ENCODE data around the gene TMEM150B. TPM values are rescaled to one million over a fixed set of nuclear protein-coding genes. Genes with fewer than 3 reads are reported as not detected.
A peak's percentile ranks its signal among the peaks of the same experiment; 100 is the strongest.

TMEM150B gene
- polyA plus RNA-seq, 2 donors = 0.12 TPM; not detected in 1

- H3K9me3 ChIP-seq (ENCODE audit: control insufficient read depth in 2 of 2, insufficient read depth in 1 of 2, low read depth in 1 of 2, low read length in 1 of 2) = peaks cover 0 to 5% of the 10 kb centered on the region in 2 donors
- WGBS, 2 donors = 20% methylated on average over 12 to 13 of the region's 13 CpGs
- H3K27ac ChIP-seq (ENCODE audit: low read depth in 2 of 2, low read length in 1 of 2) = peak overlapping the region in 1 of 2 donors; percentile 68
- peaks cover 3 to 11% of the 10 kb centered on the region in 2 donors for H3K4me1 ChIP-seq (ENCODE audit: control insufficient read depth in 2 of 2, insufficient read depth in 2 of 2, low read length in 1 of 2)
- H3K36me3 ChIP-seq (ENCODE audit: control insufficient read depth in 2 of 2, insufficient read depth in 2 of 2, low read length in 1 of 2) = no peaks in the 10 kb centered on the region
- no peak overlapping the region for H3K4me3 ChIP-seq (ENCODE audit: low read depth in 1 of 2, low read length in 2 of 2)
- H3K27me3 ChIP-seq (ENCODE audit: control insufficient read depth in 1 of 2, insufficient read depth in 2 of 2, low read length in 2 of 2) = peaks cover 0 to 15% of the 10 kb centered on the region in 2 donors
These were observed 30.2 kb upstream of the TMEM150B start for GRCh38 chr19:55355213-55355821.

- Histone ChIP-seq H3K4me1 (ENCODE audit: control insufficient read depth in 2 of 2, insufficient read depth in 2 of 2, low read length in 1 of 2) (peaks cover 3 to 11% of the 10 kb centered on the region in 2 donors), H3K36me3 (ENCODE audit: control insufficient read depth in 2 of 2, insufficient read depth in 2 of 2, low read length in 1 of 2) (no peaks in the 10 kb centered on the region), H3K27me3 (ENCODE audit: control insufficient read depth in 1 of 2, insufficient read depth in 2 of 2, low read length in 2 of 2) (peaks cover 0 to 15% of the 10 kb centered on the region in 2 donors), H3K4me3 (ENCODE audit: low read depth in 1 of 2, low read length in 2 of 2) (peak within 1 kb of the TSS; percentile 35 to 46), H3K9me3 (ENCODE audit: control insufficient read depth in 2 of 2, insufficient read depth in 1 of 2, low read depth in 1 of 2, low read length in 1 of 2) (peaks cover 0 to 5% of the 10 kb centered on the region in 2 donors), H3K27ac (ENCODE audit: low read depth in 2 of 2, low read length in 1 of 2) (peak within 1 kb of the TSS in 1 of 2 donors; percentile 68)
- WGBS, 2 donors = 2 to 3% methylated on average over 38 to 40 of the region's 43 CpGs
These were observed 29.6 kb upstream of the TMEM150B start, which contains the start of gene COX6B2 for GRCh38 chr19:55354698-55355212. Gene COX6B2 (minus strand): TSS chr19:55354719. CDS start chr19:55354521, 198 bp downstream.

- Histone ChIP-seq H3K27ac (ENCODE audit: low read depth in 2 of 2, low read length in 1 of 2) (no peak overlapping the region), H3K9me3 (ENCODE audit: control insufficient read depth in 2 of 2, insufficient read depth in 1 of 2, low read depth in 1 of 2, low read length in 1 of 2) (peaks cover 0 to 5% of the 10 kb centered on the region in 2 donors), H3K4me1 (ENCODE audit: control insufficient read depth in 2 of 2, insufficient read depth in 2 of 2, low read length in 1 of 2) (peaks cover 3 to 11% of the 10 kb centered on the region in 2 donors), H3K4me3 (ENCODE audit: low read depth in 1 of 2, low read length in 2 of 2) (peak overlapping the region; percentile 35 to 46), H3K36me3 (ENCODE audit: control insufficient read depth in 2 of 2, insufficient read depth in 2 of 2, low read length in 1 of 2) (no peaks in the 10 kb centered on the region), H3K27me3 (ENCODE audit: control insufficient read depth in 1 of 2, insufficient read depth in 2 of 2, low read length in 2 of 2) (peaks cover 0 to 13% of the 10 kb centered on the region in 2 donors)
- WGBS, 2 donors = 1 to 2% methylated on average over 62 to 72 of the region's 72 CpGs
These were observed 28.9 kb upstream of the TMEM150B start for GRCh38 chr19:55353803-55354697.

GRCh38 chr19:55353356-55353802 is 28.2 kb upstream of the TMEM150B start:
- no peak overlapping the region for H3K27ac ChIP-seq (ENCODE audit: low read depth in 2 of 2, low read length in 1 of 2)
- H3K36me3 ChIP-seq (ENCODE audit: control insufficient read depth in 2 of 2, insufficient read depth in 2 of 2, low read length in 1 of 2) = no peaks in the 10 kb centered on the region
- H3K27me3 ChIP-seq (ENCODE audit: control insufficient read depth in 1 of 2, insufficient read depth in 2 of 2, low read length in 2 of 2) = peaks cover 0 to 13% of the 10 kb centered on the region in 2 donors
- peaks cover 0 to 5% of the 10 kb centered on the region in 2 donors for H3K9me3 ChIP-seq (ENCODE audit: control insufficient read depth in 2 of 2, insufficient read depth in 1 of 2, low read depth in 1 of 2, low read length in 1 of 2)
- peak overlapping the region; percentile 35 to 46 for H3K4me3 ChIP-seq (ENCODE audit: low read depth in 1 of 2, low read length in 2 of 2)
- WGBS, 2 donors = 4% methylated on average over 24 of the region's 24 CpGs
- H3K4me1 ChIP-seq (ENCODE audit: control insufficient read depth in 2 of 2, insufficient read depth in 2 of 2, low read length in 1 of 2) = peaks cover 3 to 11% of the 10 kb centered on the region in 2 donors

GRCh38 chr19:55352549-55353145 is 27.5 kb upstream of the TMEM150B start:
- WGBS, 2 donors = 52 to 56% methylated on average over 25 of the region's 25 CpGs
- peaks cover 0 to 5% of the 10 kb centered on the region in 2 donors for H3K9me3 ChIP-seq (ENCODE audit: control insufficient read depth in 2 of 2, insufficient read depth in 1 of 2, low read depth in 1 of 2, low read length in 1 of 2)
- H3K27ac ChIP-seq (ENCODE audit: low read depth in 2 of 2, low read length in 1 of 2) = no peak overlapping the region
- no peak overlapping the region for H3K4me3 ChIP-seq (ENCODE audit: low read depth in 1 of 2, low read length in 2 of 2)
- peaks cover 3 to 11% of the 10 kb centered on the region in 2 donors for H3K4me1 ChIP-seq (ENCODE audit: control insufficient read depth in 2 of 2, insufficient read depth in 2 of 2, low read length in 1 of 2)
- H3K36me3 ChIP-seq (ENCODE audit: control insufficient read depth in 2 of 2, insufficient read depth in 2 of 2, low read length in 1 of 2) = no peaks in the 10 kb centered on the region
- H3K27me3 ChIP-seq (ENCODE audit: control insufficient read depth in 1 of 2, insufficient read depth in 2 of 2, low read length in 2 of 2) = peaks cover 0 to 13% of the 10 kb centered on the region in 2 donors

- peaks cover 0 to 13% of the 10 kb centered on the region in 2 donors for H3K27me3 ChIP-seq (ENCODE audit: control insufficient read depth in 1 of 2, insufficient read depth in 2 of 2, low read length in 2 of 2)
- H3K36me3 ChIP-seq (ENCODE audit: control insufficient read depth in 2 of 2, insufficient read depth in 2 of 2, low read length in 1 of 2) = no peaks in the 10 kb centered on the region
- H3K4me3 ChIP-seq (ENCODE audit: low read depth in 1 of 2, low read length in 2 of 2) = no peak overlapping the region
- 61 to 65% methylated on average over 6 of the region's 6 CpGs for WGBS, 2 donors
- H3K27ac ChIP-seq (ENCODE audit: low read depth in 2 of 2, low read length in 1 of 2) = no peak overlapping the region
- H3K4me1 ChIP-seq (ENCODE audit: control insufficient read depth in 2 of 2, insufficient read depth in 2 of 2, low read length in 1 of 2) = peaks cover 3 to 11% of the 10 kb centered on the region in 2 donors
- H3K9me3 ChIP-seq (ENCODE audit: control insufficient read depth in 2 of 2, insufficient read depth in 1 of 2, low read depth in 1 of 2, low read length in 1 of 2) = peaks cover 0 to 5% of the 10 kb centered on the region in 2 donors
These were observed 26.9 kb upstream of the TMEM150B start for GRCh38 chr19:55352040-55352439.

GRCh38 chr19:55350620-55351315 is 25.6 kb upstream of the TMEM150B start:
- H3K4me3 ChIP-seq (ENCODE audit: low read depth in 1 of 2, low read length in 2 of 2) = no peak overlapping the region
- peaks cover 0 to 13% of the 10 kb centered on the region in 2 donors for H3K27me3 ChIP-seq (ENCODE audit: control insufficient read depth in 1 of 2, insufficient read depth in 2 of 2, low read length in 2 of 2)
- peaks cover 0 to 3% of the 10 kb centered on the region in 2 donors for H3K36me3 ChIP-seq (ENCODE audit: control insufficient read depth in 2 of 2, insufficient read depth in 2 of 2, low read length in 1 of 2)
- H3K4me1 ChIP-seq (ENCODE audit: control insufficient read depth in 2 of 2, insufficient read depth in 2 of 2, low read length in 1 of 2) = peaks cover 3 to 11% of the 10 kb centered on the region in 2 donors
- no peak overlapping the region for H3K27ac ChIP-seq (ENCODE audit: low read depth in 2 of 2, low read length in 1 of 2)
- H3K9me3 ChIP-seq (ENCODE audit: control insufficient read depth in 2 of 2, insufficient read depth in 1 of 2, low read depth in 1 of 2, low read length in 1 of 2) = peaks cover 0 to 5% of the 10 kb centered on the region in 2 donors
- 64 to 73% methylated on average over 11 of the region's 11 CpGs for WGBS, 2 donors

GRCh38 chr19:55348317-55349034 is 23.3 kb upstream of the TMEM150B start:
- WGBS, 2 donors = 75 to 76% methylated on average over 22 of the region's 22 CpGs
- Histone ChIP-seq H3K27ac (ENCODE audit: low read depth in 2 of 2, low read length in 1 of 2) (no peak overlapping the region), H3K4me3 (ENCODE audit: low read depth in 1 of 2, low read length in 2 of 2) (no peak overlapping the region), H3K9me3 (ENCODE audit: control insufficient read depth in 2 of 2, insufficient read depth in 1 of 2, low read depth in 1 of 2, low read length in 1 of 2) (peaks cover 0 to 2% of the 10 kb centered on the region in 2 donors), H3K4me1 (ENCODE audit: control insufficient read depth in 2 of 2, insufficient read depth in 2 of 2, low read length in 1 of 2) (peaks cover 2 to 15% of the 10 kb centered on the region in 2 donors), H3K36me3 (ENCODE audit: control insufficient read depth in 2 of 2, insufficient read depth in 2 of 2, low read length in 1 of 2) (peaks cover 0 to 6% of the 10 kb centered on the region in 2 donors), H3K27me3 (ENCODE audit: control insufficient read depth in 1 of 2, insufficient read depth in 2 of 2, low read length in 2 of 2) (peaks cover 0 to 12% of the 10 kb centered on the region in 2 donors)
